Fibroblast of lung (primary cell): ENCODE data around the gene RNF32.

Experiments
- EZH2 ChIP-seq: IDR thresholded peaks from 2 replicates; pipeline ENCODE4 v1.5.1; 2012; ENCODE audit warnings: low read length, control low read depth, mild to moderate bottlenecking; ENCODE audit errors: missing control alignments
- TF ChIP-seq, protein P1 (sequence below), 2 donors: IDR thresholded peaks in 1 of 2; conservative IDR thresholded peaks in 1 of 2; 1 replicate in 1 of 2; 2 replicates in 1 of 2; pipeline ENCODE4 v1.5.1; 2011 to 2012; ENCODE audit warnings: low read length in 2 of 2, control low read depth in 1 of 2, inconsistent platforms in 1 of 2, low read depth in 1 of 2, mild to moderate bottlenecking in 1 of 2

DNA sequence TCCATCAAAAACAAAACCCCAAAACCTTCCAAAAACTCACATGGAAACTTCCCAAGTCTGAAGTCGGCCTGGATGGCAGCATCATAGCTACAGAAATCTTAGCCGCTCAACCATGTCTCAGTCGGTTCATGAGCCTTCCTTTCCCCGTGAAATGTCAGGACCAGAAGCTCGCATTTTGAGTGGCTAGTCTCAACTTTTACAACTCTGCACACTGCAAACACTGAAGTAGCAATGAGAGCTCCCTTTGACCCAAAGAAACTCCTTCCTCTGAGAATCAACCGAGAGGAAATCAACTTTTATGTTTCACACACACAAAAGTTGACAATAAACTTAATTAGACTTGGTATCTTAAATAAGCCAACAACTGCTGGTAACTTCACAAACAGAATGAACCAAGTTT is 37.6 kb upstream of the RNF32 start:
- TF ChIP-seq, protein P1, sequence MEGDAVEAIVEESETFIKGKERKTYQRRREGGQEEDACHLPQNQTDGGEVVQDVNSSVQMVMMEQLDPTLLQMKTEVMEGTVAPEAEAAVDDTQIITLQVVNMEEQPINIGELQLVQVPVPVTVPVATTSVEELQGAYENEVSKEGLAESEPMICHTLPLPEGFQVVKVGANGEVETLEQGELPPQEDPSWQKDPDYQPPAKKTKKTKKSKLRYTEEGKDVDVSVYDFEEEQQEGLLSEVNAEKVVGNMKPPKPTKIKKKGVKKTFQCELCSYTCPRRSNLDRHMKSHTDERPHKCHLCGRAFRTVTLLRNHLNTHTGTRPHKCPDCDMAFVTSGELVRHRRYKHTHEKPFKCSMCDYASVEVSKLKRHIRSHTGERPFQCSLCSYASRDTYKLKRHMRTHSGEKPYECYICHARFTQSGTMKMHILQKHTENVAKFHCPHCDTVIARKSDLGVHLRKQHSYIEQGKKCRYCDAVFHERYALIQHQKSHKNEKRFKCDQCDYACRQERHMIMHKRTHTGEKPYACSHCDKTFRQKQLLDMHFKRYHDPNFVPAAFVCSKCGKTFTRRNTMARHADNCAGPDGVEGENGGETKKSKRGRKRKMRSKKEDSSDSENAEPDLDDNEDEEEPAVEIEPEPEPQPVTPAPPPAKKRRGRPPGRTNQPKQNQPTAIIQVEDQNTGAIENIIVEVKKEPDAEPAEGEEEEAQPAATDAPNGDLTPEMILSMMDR (conservative IDR thresholded peaks at IDR 0.05 in 1 of 2, IDR thresholded peaks at IDR 0.05 in 1 of 2; ENCODE audit: low read depth in 1 of 2, low read length in 2 of 2) = no peak
- no peak for TF ChIP-seq EZH2
